Natural killer cell (primary cell): ENCODE data around the gene ABCE1. TPM values are rescaled to one million over a fixed set of nuclear protein-coding genes. Genes with fewer than 3 reads are reported as not detected.

Experiments
- ATAC-seq, 3 donors: fragments of 150-1000 bp in 2 of 3; fragments of 200-7000 bp in 1 of 3; cut with Tn5 transposase; 1 replicate in 1 of 3; 2 replicates in 2 of 3; pipeline ENCODE4 v1.10.0; 2021; ENCODE audit warnings: mild to moderate bottlenecking in 2 of 3, moderate library complexity in 2 of 3
- DNase-seq, 2 donors: peaks; one replicate each; pipeline versions ENCODE4 v3.0.0 to v3.0.0-alpha.2; 2013 to 2021; ENCODE audit warnings: mixed read lengths in 1 of 2
- H3K27ac ChIP-seq: one replicate; pipeline ENCODE4 v1.5.1; 2013; ENCODE audit warnings: mild to moderate bottlenecking, low read length
- H3K27me3 ChIP-seq: one replicate; pipeline ENCODE4 v1.6.1; 2013; ENCODE audit warnings: low read length; ENCODE audit not compliant: control insufficient read depth, insufficient read depth
- H3K36me3 ChIP-seq: one replicate; pipeline ENCODE4 v1.6.1; 2013; ENCODE audit warnings: low read length; ENCODE audit not compliant: control insufficient read depth, insufficient read depth
- H3K4me1 ChIP-seq: one replicate; pipeline ENCODE4 v1.6.1; 2013; ENCODE audit warnings: low read length; ENCODE audit not compliant: control insufficient read depth, insufficient read depth
- H3K4me3 ChIP-seq: one replicate; pipeline ENCODE4 v1.5.1; 2013; ENCODE audit warnings: low read length
- H3K9me3 ChIP-seq: one replicate; pipeline ENCODE4 v1.6.1; 2013; ENCODE audit warnings: low read length; ENCODE audit not compliant: control insufficient read depth, insufficient read depth
- H3K27ac Mint-ChIP-seq, 2 donors: one replicate each; pipeline ENCODE4 v1.8.0; 2022; ENCODE audit warnings: mild to moderate bottlenecking in 2 of 2, mixed read lengths in 2 of 2, moderate library complexity in 1 of 2
- H3K27me3 Mint-ChIP-seq, 2 donors: one replicate each; pipeline ENCODE4 v1.8.0; 2022; ENCODE audit warnings: low read depth in 2 of 2, mixed read lengths in 2 of 2
- H3K36me3 Mint-ChIP-seq: one replicate; pipeline ENCODE4 v1.8.0; 2022; ENCODE audit warnings: mixed read lengths
- H3K4me1 Mint-ChIP-seq, 2 donors: one replicate each; pipeline ENCODE4 v1.8.0; 2022; ENCODE audit warnings: mixed read lengths in 2 of 2
- H3K4me3 Mint-ChIP-seq: one replicate; pipeline ENCODE4 v1.8.0; 2022; ENCODE audit warnings: mild to moderate bottlenecking, moderate library complexity, mixed read lengths
- H3K9me3 Mint-ChIP-seq, 2 donors: one replicate each; pipeline ENCODE4 v1.8.0; 2022; ENCODE audit warnings: mixed read lengths in 2 of 2
- WGBS: methylation state at CpG from one replicate; pipeline ENCODE4 v1.1.7; 2013; ENCODE audit warnings: missing lambda C conversion rate; ENCODE audit not compliant: insufficient coverage; 5-methylcytosine and 5-hydroxymethylcytosine counted together
- intact Hi-C: fragments of 100-400 bp; cut with micrococcal nuclease; formaldehyde crosslinking; loops from one replicate; pipeline ENCODE4 v1.14.2; 2022
- total RNA-seq, 4 donors: library from RNA; stranded (reverse); fragments of 120-200 nt in 1 of 4; gene quantifications; one replicate each; pipeline versions ENCODE4 v1.2.3 to v1.2.4, GENCODE V29; 2013 to 2022
- TF ChIP-seq, protein P1 (sequence below): fragments of 200-600 bp; IDR thresholded peaks from one replicate; pipeline ENCODE4 v1.8.0; 2022; ENCODE audit warnings: antibody characterized with exemption

ABCE1 gene
- total RNA-seq, 3 donors from 2014 or later (not counting 1 experiment from before 2014, with no cell fraction given), result 25.8 to 33.8 (median 31.7) TPM

DNA sequence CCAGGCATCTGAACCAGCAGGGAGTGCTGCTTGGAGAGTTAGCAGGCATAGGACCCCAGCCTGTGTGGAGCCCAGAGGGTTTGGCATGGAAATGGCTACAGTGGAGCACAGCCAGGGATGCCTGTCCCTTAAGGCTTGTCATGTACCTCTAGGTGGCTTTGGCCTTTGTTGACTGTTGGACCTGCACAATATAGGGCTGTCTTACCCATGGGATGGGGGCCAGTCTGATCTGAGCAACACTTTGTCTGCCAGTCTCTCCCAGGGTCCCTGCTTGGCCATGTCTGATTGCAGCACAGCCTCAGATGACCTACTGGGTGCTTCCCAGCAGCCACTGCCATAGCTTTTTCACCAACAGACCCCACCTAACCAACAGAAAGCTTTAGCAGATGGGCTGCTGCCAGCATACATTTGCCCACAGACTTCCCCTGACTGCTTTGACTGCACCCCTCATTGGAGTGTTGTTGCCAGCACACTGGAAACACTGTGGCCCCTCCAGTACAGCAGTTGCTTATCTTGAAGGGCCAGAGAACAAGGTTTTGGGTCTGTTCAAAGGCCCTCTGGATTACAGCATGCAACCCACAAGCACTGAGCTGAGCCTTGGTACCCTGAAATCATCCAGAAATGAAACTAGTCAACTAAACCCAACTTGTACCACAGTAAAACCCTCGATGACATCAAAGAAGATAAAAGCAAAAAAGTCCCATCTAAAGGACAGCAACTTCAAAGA, 22.2 kb upstream of the ABCE1 start:
- H3K4me1 ChIP-seq, result no peaks in the 10 kb centered on the region
- ATAC-seq, result no peak
- no peak overlapping the region for H3K27ac ChIP-seq
- H3K36me3 ChIP-seq, result peaks cover 9% of the 10 kb centered on the region
- WGBS, result 33% methylated on average over 1 of the region's 1 CpG
- H3K9me3 Mint-ChIP-seq, result no peaks in the 10 kb centered on the region
- TF ChIP-seq, protein P1, sequence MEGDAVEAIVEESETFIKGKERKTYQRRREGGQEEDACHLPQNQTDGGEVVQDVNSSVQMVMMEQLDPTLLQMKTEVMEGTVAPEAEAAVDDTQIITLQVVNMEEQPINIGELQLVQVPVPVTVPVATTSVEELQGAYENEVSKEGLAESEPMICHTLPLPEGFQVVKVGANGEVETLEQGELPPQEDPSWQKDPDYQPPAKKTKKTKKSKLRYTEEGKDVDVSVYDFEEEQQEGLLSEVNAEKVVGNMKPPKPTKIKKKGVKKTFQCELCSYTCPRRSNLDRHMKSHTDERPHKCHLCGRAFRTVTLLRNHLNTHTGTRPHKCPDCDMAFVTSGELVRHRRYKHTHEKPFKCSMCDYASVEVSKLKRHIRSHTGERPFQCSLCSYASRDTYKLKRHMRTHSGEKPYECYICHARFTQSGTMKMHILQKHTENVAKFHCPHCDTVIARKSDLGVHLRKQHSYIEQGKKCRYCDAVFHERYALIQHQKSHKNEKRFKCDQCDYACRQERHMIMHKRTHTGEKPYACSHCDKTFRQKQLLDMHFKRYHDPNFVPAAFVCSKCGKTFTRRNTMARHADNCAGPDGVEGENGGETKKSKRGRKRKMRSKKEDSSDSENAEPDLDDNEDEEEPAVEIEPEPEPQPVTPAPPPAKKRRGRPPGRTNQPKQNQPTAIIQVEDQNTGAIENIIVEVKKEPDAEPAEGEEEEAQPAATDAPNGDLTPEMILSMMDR, result no peak
- peaks cover 24% of the 10 kb centered on the region for H3K36me3 Mint-ChIP-seq
- no peaks in the 10 kb centered on the region for H3K9me3 ChIP-seq
- H3K27me3 ChIP-seq, result no peaks in the 10 kb centered on the region
- H3K4me3 Mint-ChIP-seq, result no peak overlapping the region
- H3K4me3 ChIP-seq, result no peak overlapping the region
- intact Hi-C loops, result no loop called here
- peaks cover 37 to 42% of the 10 kb centered on the region in 2 donors for H3K4me1 Mint-ChIP-seq
- no peaks in the 10 kb centered on the region for H3K27me3 Mint-ChIP-seq
- DNase-seq, result no peak
- no peak overlapping the region for H3K27ac Mint-ChIP-seq

DNA sequence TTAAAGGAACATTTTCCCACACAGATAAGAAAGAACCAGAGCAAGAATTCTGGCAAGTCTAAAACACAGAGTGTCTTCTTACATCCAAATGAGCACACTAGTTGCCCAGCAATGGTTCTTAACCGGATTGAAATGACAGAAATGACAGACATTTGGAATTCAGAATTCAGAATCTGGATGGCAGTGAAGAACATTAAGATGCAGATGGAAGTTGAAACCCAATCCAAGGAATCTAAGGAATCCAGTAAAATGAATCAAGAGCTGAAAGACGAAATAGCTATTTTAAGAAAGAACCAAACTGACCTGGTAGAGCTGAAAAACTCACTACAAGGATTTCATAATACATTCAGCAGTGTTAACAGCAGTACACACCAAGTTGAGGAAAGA, 21.6 kb upstream of the ABCE1 start:
- Mint-ChIP-seq H3K4me1 (peaks cover 36 to 40% of the 10 kb centered on the region in 2 donors), H3K9me3 (no peaks in the 10 kb centered on the region), H3K27me3 (no peaks in the 10 kb centered on the region), H3K27ac (no peak overlapping the region), H3K4me3 (no peak overlapping the region), H3K36me3 (peaks cover 24% of the 10 kb centered on the region)
- Histone ChIP-seq H3K4me1 (no peaks in the 10 kb centered on the region), H3K4me3 (no peak overlapping the region), H3K9me3 (no peaks in the 10 kb centered on the region), H3K27me3 (no peaks in the 10 kb centered on the region), H3K36me3 (peaks cover 9% of the 10 kb centered on the region), H3K27ac (no peak overlapping the region)
- ATAC-seq (no peak), DNase-seq (no peak)
- intact Hi-C loops, result no loop called here
- TF ChIP-seq, protein P1, result no peak
- WGBS, result 87% methylated on average over 2 of the region's 2 CpGs

DNA sequence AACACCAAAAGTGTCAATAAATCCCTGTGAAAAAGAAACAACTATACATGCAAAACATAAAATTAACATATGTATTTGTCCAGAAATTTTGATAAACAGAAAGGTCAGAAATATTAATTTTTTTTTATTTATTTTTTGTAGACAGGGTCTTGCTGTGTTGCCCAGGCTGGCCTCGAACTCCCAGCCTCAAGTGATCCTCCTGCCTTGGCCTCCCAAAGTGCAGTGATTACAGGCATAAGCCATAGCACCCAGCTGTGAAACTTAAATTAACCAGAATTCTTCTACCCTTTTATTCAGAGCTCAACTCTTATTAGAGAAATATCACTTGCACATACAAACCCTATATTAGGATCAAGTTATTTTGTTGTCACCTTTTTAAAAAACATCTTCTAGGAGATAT, 16.4 kb upstream of the ABCE1 start:
- Mint-ChIP-seq H3K4me1 (peaks cover 28% of the 10 kb centered on the region in 2 donors), H3K4me3 (no peak overlapping the region), H3K36me3 (peaks cover 24% of the 10 kb centered on the region), H3K27me3 (no peaks in the 10 kb centered on the region), H3K27ac (no peak overlapping the region), H3K9me3 (no peaks in the 10 kb centered on the region)
- Histone ChIP-seq H3K4me3 (no peak overlapping the region), H3K27me3 (no peaks in the 10 kb centered on the region), H3K27ac (no peak overlapping the region), H3K36me3 (peaks cover 9% of the 10 kb centered on the region), H3K9me3 (no peaks in the 10 kb centered on the region), H3K4me1 (no peaks in the 10 kb centered on the region)
- WGBS, result 100% methylated on average over 1 of the region's 1 CpG
- DNase-seq (no peak), ATAC-seq (no peak)
- TF ChIP-seq, protein P1, result no peak
- intact Hi-C loops, result no loop called here
